Retina (tissue), 1 donor: ENCODE measurements around the gene TLL2.

Experiments
- DNase-seq: peaks from one replicate; pipeline ENCODE4 v3.0.0-alpha.2; 2016

Gene TLL2

GRCh38 chr10:96460316-96460715 lies 53.4 kb downstream of the TLL2 start:
- DNase-seq: no peak

- no peak for DNase-seq
Measured at GRCh38 chr10:96457341-96457740, 56.4 kb downstream of the TLL2 start.

- DNase-seq: no peak
Measured at GRCh38 chr10:96456296-96456840, 57.4 kb downstream of the TLL2 start.

- no peak for DNase-seq
Measured at GRCh38 chr10:96453856-96454583, 59.7 kb downstream of the TLL2 start.

GRCh38 chr10:96452494-96453153 lies 61.1 kb downstream of the TLL2 start:
- DNase-seq: no peak

- DNase-seq: no peak
Measured at GRCh38 chr10:96450529-96451207, 63.1 kb downstream of the TLL2 start.

GRCh38 chr10:96448558-96448957 lies 65.2 kb downstream of the TLL2 start:
- DNase-seq: no peak

GRCh38 chr10:96448021-96448457 lies 65.7 kb downstream of the TLL2 start:
- peak; percentile 21 for DNase-seq

- DNase-seq: no peak
Measured at GRCh38 chr10:96446966-96447596, 66.6 kb downstream of the TLL2 start.

- peak; percentile 41 for DNase-seq
Measured at GRCh38 chr10:96441987-96442643, 71.6 kb downstream of the TLL2 start.

GRCh38 chr10:96441322-96441885 lies 72.3 kb downstream of the TLL2 start:
- DNase-seq: no peak

GRCh38 chr10:96440361-96441292 lies 73.1 kb downstream of the TLL2 start:
- DNase-seq: no peak

GRCh38 chr10:96439725-96440124 lies 74.0 kb downstream of the TLL2 start:
- no peak for DNase-seq

GRCh38 chr10:96436035-96436434 lies 77.7 kb downstream of the TLL2 start:
- DNase-seq: no peak

GRCh38 chr10:96431211-96431970 lies 82.3 kb downstream of the TLL2 start:
- no peak for DNase-seq

- DNase-seq: no peak
Measured at GRCh38 chr10:96427291-96427690, 86.4 kb downstream of the TLL2 start.

- no peak for DNase-seq
Measured at GRCh38 chr10:96422525-96422924, 91.2 kb downstream of the TLL2 start.

- no peak for DNase-seq
Measured at GRCh38 chr10:96421995-96422394, 91.7 kb downstream of the TLL2 start.

GRCh38 chr10:96420228-96421009 lies 93.3 kb downstream of the TLL2 start:
- DNase-seq: no peak
